ENCODE results near the gene CHSY3.

- no peak for TF ChIP-seq CTCF (IDR thresholded peaks at IDR 0.05; ENCODE audit: low read depth, low read length, missing input control)
- TF ChIP-seq FOXA1 (IDR thresholded peaks at IDR 0.05), result no peak
- no peak for TF ChIP-seq RAD21 (IDR thresholded peaks at IDR 0.05)
- TF ChIP-seq REST (IDR thresholded peaks at IDR 0.05), result no peak
Measured at GRCh38 chr5:130068988-130069387, 164.7 kb downstream of the CHSY3 start.

Measured in liver (tissue), 3 donors.